HFFc6 (cell line): ENCODE measurements around the gene FARS2. TPM values are rescaled to one million over a fixed set of nuclear protein-coding genes. Genes with fewer than 3 reads are reported as not detected.

Source experiments
- DNase-seq: peaks from one replicate; pipeline ENCODE4 v3.0.0-alpha.2; 2018
- H3K27ac Mint-ChIP-seq: 2 replicates; pipeline ENCODE4 v1.8.0; 2020; ENCODE audit warnings: mild to moderate bottlenecking, mixed read lengths
- H3K27me3 Mint-ChIP-seq: 2 replicates; pipeline ENCODE4 v1.8.0; 2021; ENCODE audit warnings: mild to moderate bottlenecking, moderate library complexity, mixed read lengths; ENCODE audit not compliant: insufficient read depth
- H3K36me3 Mint-ChIP-seq: 2 replicates; pipeline ENCODE4 v1.8.0; 2021; ENCODE audit warnings: low read depth, mixed read lengths
- H3K4me1 Mint-ChIP-seq: 2 replicates; pipeline ENCODE4 v1.8.0; 2020; ENCODE audit warnings: low read depth, mixed read lengths
- H3K4me3 Mint-ChIP-seq: 2 replicates; pipeline ENCODE4 v1.8.0; 2020; ENCODE audit warnings: mild to moderate bottlenecking, moderate library complexity, mixed read lengths
- H3K9me3 Mint-ChIP-seq: 2 replicates; pipeline ENCODE4 v1.8.0; 2020; ENCODE audit warnings: mild to moderate bottlenecking, mixed read lengths
- CTCF ChIP-seq: fragments of 200-600 bp; sonication (generic); IDR thresholded peaks from 2 replicates; pipeline ENCODE4 v1.5.0; 2021; ENCODE audit warnings: antibody characterized with exemption, mild to moderate bottlenecking
- total RNA-seq, 6 experiments: library from RNA; stranded (reverse); fragmentation: NEBNext Ultra II Directional; extraction: Animal tissue kit (Norgen Biotek cat#: 25700); gene quantifications; 2 replicates in 1 of 6; 3 replicates in 5 of 6; pipeline ENCODE4 v1.2.3, GENCODE V29; 2021

Gene FARS2
- total RNA-seq, 6 experiments from 2014 or later, result 11.5 to 16.4 (median 13.1) TPM

GRCh38 chr6:5490501-5491069, 229.3 kb downstream of the FARS2 start:
- no peak for TF ChIP-seq CTCF
- H3K4me1 Mint-ChIP-seq, result peaks cover 13% of the 10 kb centered on the region
- H3K4me3 Mint-ChIP-seq, result no peak overlapping the region
- H3K27me3 Mint-ChIP-seq, result peaks cover 1% of the 10 kb centered on the region; the same call in 1 of the 2 replicates
- DNase-seq, result no peak
- H3K27ac Mint-ChIP-seq, result no peak overlapping the region
- H3K9me3 Mint-ChIP-seq, result no peaks in the 10 kb centered on the region
- H3K36me3 Mint-ChIP-seq, result peaks cover 23% of the 10 kb centered on the region

GRCh38 chr6:5492356-5492755, 231.0 kb downstream of the FARS2 start:
- Mint-ChIP-seq H3K4me1 (peaks cover 31% of the 10 kb centered on the region), H3K27ac (no peak overlapping the region), H3K4me3 (no peak overlapping the region), H3K9me3 (no peaks in the 10 kb centered on the region), H3K36me3 (peaks cover 23% of the 10 kb centered on the region), H3K27me3 (peaks cover 1% of the 10 kb centered on the region; the same call in 1 of the 2 replicates)
- TF ChIP-seq CTCF, result no peak
- DNase-seq, result no peak

- H3K4me3 Mint-ChIP-seq, result no peak overlapping the region
- H3K4me1 Mint-ChIP-seq, result peaks cover 46% of the 10 kb centered on the region
- H3K36me3 Mint-ChIP-seq, result peaks cover 18% of the 10 kb centered on the region
- no peak for TF ChIP-seq CTCF
- no peak overlapping the region for H3K27ac Mint-ChIP-seq
- no peak for DNase-seq
- H3K9me3 Mint-ChIP-seq, result no peaks in the 10 kb centered on the region
- H3K27me3 Mint-ChIP-seq, result peaks cover 1% of the 10 kb centered on the region; the same call in 1 of the 2 replicates
Observed at GRCh38 chr6:5493806-5494205, 232.5 kb downstream of the FARS2 start.

GRCh38 chr6:5497896-5498578, 236.7 kb downstream of the FARS2 start:
- Mint-ChIP-seq H3K36me3 (peaks cover 16% of the 10 kb centered on the region), H3K4me3 (peak overlapping the region; percentile 84), H3K9me3 (no peaks in the 10 kb centered on the region), H3K27me3 (peaks cover 2% of the 10 kb centered on the region; the same call in 1 of the 2 replicates), H3K4me1 (peaks cover 74% of the 10 kb centered on the region), H3K27ac (peak overlapping the region; percentile 92)
- peak; percentile 91 for DNase-seq
- TF ChIP-seq CTCF, result no peak

GRCh38 chr6:5498579-5498899, 237.2 kb downstream of the FARS2 start:
- peak overlapping the region; percentile 84 for H3K4me3 Mint-ChIP-seq
- H3K27me3 Mint-ChIP-seq, result peaks cover 2% of the 10 kb centered on the region; the same call in 1 of the 2 replicates
- H3K27ac Mint-ChIP-seq, result peak overlapping the region; percentile 92
- no peaks in the 10 kb centered on the region for H3K9me3 Mint-ChIP-seq
- H3K36me3 Mint-ChIP-seq, result peaks cover 16% of the 10 kb centered on the region
- no peak for DNase-seq
- peaks cover 74% of the 10 kb centered on the region for H3K4me1 Mint-ChIP-seq
- no peak for TF ChIP-seq CTCF
